Stimulated activated CD8-positive, alpha-beta memory T cell treated with anti-CD3 and anti-CD28 coated beads, Interleukin-2, amount 100 ng/mL, for 1 hour (primary cell): ENCODE results near the gene COX6A2.

ENCODE experiments used
- DNase-seq, 2 donors: peaks; one replicate each; pipeline ENCODE4 v3.0.0-alpha.2; 2020; ENCODE audit warnings: low read depth in 2 of 2

The COX6A2 gene

GRCh38 chr16:31428279-31428597 is at the start of gene COX6A2:
Gene COX6A2 (minus strand): TSS chr16:31428360. CDS start chr16:31428325, 35 bp downstream.
- no peak for DNase-seq

GRCh38 chr16:31477220-31478216 is 49.4 kb upstream of the COX6A2 start:
- DNase-seq, result no peak

GRCh38 chr16:31476303-31477219 is 48.4 kb upstream of the COX6A2 start:
- peak; percentile 71 to 85 for DNase-seq

- no peak for DNase-seq
Observed at GRCh38 chr16:31475946-31476302, 47.8 kb upstream of the COX6A2 start.

- DNase-seq, result no peak
Observed at GRCh38 chr16:31474773-31475738, 46.9 kb upstream of the COX6A2 start.

- DNase-seq, result no peak
Observed at GRCh38 chr16:31474173-31474714, 46.1 kb upstream of the COX6A2 start.

- DNase-seq, result no peak
Observed at GRCh38 chr16:31473264-31473984, 45.3 kb upstream of the COX6A2 start.

GRCh38 chr16:31472709-31473203 is 44.6 kb upstream of the COX6A2 start:
- DNase-seq, result no peak

- no peak for DNase-seq
Observed at GRCh38 chr16:31471875-31472708, 43.9 kb upstream of the COX6A2 start, which contains the start of gene TGFB1I1. Gene TGFB1I1 (plus strand): TSS chr16:31472152. CDS start chr16:31472189, 37 bp downstream.

GRCh38 chr16:31471241-31471874 is 43.2 kb upstream of the COX6A2 start:
- no peak for DNase-seq

GRCh38 chr16:31470615-31471014 is 42.5 kb upstream of the COX6A2 start:
- no peak for DNase-seq

GRCh38 chr16:31467858-31468257 is 39.7 kb upstream of the COX6A2 start:
- no peak for DNase-seq

GRCh38 chr16:31467151-31467773 is 39.1 kb upstream of the COX6A2 start:
- DNase-seq, result no peak

- no peak for DNase-seq
Observed at GRCh38 chr16:31466381-31466841, 38.3 kb upstream of the COX6A2 start.

- no peak for DNase-seq
Observed at GRCh38 chr16:31465788-31466370, 37.7 kb upstream of the COX6A2 start.

- no peak for DNase-seq
Observed at GRCh38 chr16:31464781-31465260, 36.7 kb upstream of the COX6A2 start.

GRCh38 chr16:31464348-31464769 is 36.2 kb upstream of the COX6A2 start:
- DNase-seq, result no peak
